GM12878 (cell line): ENCODE data around the gene SKIDA1. TPM values are rescaled to one million over a fixed set of nuclear protein-coding genes. Genes with fewer than 3 reads are reported as not detected.

Source experiments
- ATAC-seq: fragments of 200-7000 bp; cut with Tn5 transposase; 3 replicates; pipeline ENCODE4 v1.9.1; 2020; ENCODE audit warnings: mild to moderate bottlenecking, moderate library complexity
- BruUV-seq: library from RNA; stranded (reverse); fragments of 400-500 nt; replicated peaks from 2 replicates; lab custom pipeline; 2021; lab: Mats Ljungman, UMichigan
- CTCF ChIA-PET: fragments of 300-600 bp; sonication (Branson Sonifier 250); formaldehyde crosslinking; extraction: SDS; loops from one replicate; lab custom pipeline; 2021; ENCODE audit warnings: inconsistent platforms; lab: Yijun Ruan, JAX
- POLR2A ChIA-PET: fragments of 350-600 bp; formaldehyde crosslinking; extraction: SDS; loops from one replicate; lab custom pipeline; 2021; ENCODE audit warnings: inconsistent platforms; lab: Charles Lee
- RAD21 ChIA-PET: fragments of 300-600 bp; sonication (Branson Sonifier 250); formaldehyde crosslinking; loops from one replicate; lab custom pipeline; 2023; ENCODE audit warnings: antibody characterized with exemption; ENCODE audit not compliant: unreplicated experiment; lab: Charles Lee
- SMC1A ChIA-PET: fragments of 300-600 bp; sonication (Branson Sonifier 250); formaldehyde crosslinking; loops from one replicate; lab custom pipeline; 2023; ENCODE audit not compliant: unreplicated experiment, uncharacterized antibody; lab: Charles Lee
- DNase-seq: peaks from one replicate; pipeline ENCODE4 v3.0.0-alpha.2; 2011; ENCODE audit warnings: low read depth, low spot score
- FAIRE-seq: peaks from 3 replicates; lab custom pipeline; 2011; peaks lifted over from hg19 to GRCh38; lab: Jason Lieb, UNC
- H2AFZ ChIP-seq: 2 replicates; pipeline ENCODE4 v1.6.0; 2011; ENCODE audit warnings: low read depth, low read length, control low read depth; ENCODE audit not compliant: control insufficient read depth
- H3K27ac ChIP-seq: 2 replicates; pipeline ENCODE4 v1.5.1; 2011; ENCODE audit warnings: control low read depth; ENCODE audit not compliant: control insufficient read depth, insufficient read depth
- H3K27me3 ChIP-seq, 2 experiments: replicated peaks in 1 of 2; 2 replicates each; pipeline versions ENCODE4 v1.6.0 to v1.6.1; 2011; ENCODE audit warnings: low read length in 1 of 2; ENCODE audit not compliant: control insufficient read depth in 2 of 2, insufficient read depth in 2 of 2
- H3K36me3 ChIP-seq, 2 experiments: 2 replicates each; pipeline ENCODE4 v1.5.1; 2011; ENCODE audit warnings: low read length in 1 of 2; ENCODE audit not compliant: control insufficient read depth in 2 of 2, insufficient read depth in 2 of 2
- H3K4me1 ChIP-seq: 2 replicates; pipeline ENCODE4 v1.6.1; 2011; ENCODE audit warnings: mild to moderate bottlenecking, low read length, moderate library complexity, mixed read lengths; ENCODE audit not compliant: control insufficient read depth, insufficient read depth
- H3K4me2 ChIP-seq: 2 replicates; pipeline ENCODE4 v1.6.0; 2011; ENCODE audit warnings: control low read depth; ENCODE audit not compliant: control insufficient read depth, insufficient read depth
- H3K4me3 ChIP-seq: fragments of 200-600 bp; sonication (generic); 2 replicates; pipeline ENCODE4 v1.5.1; 2016
- H3K79me2 ChIP-seq: 2 replicates; pipeline ENCODE4 v1.6.0; 2011; ENCODE audit warnings: low read length; ENCODE audit not compliant: control insufficient read depth, insufficient read depth
- H3K9ac ChIP-seq: 2 replicates; pipeline ENCODE4 v1.8.0; 2011; ENCODE audit warnings: low read length, control low read depth, mixed read lengths; ENCODE audit not compliant: control insufficient read depth, insufficient read depth
- H3K9me3 ChIP-seq: replicated peaks from 3 replicates; pipeline ENCODE4 v1.5.1; 2011; ENCODE audit warnings: mild to moderate bottlenecking, low read length; ENCODE audit not compliant: control insufficient read depth, insufficient read depth
- H4K20me1 ChIP-seq: 2 replicates; pipeline ENCODE4 v1.6.0; 2011; ENCODE audit not compliant: control insufficient read depth, insufficient read depth
- GABPA ChIP-seq: IDR thresholded peaks from 2 replicates; pipeline ENCODE4 v1.6.1; 2014; ENCODE audit warnings: antibody characterized with exemption, low read depth, mild to moderate bottlenecking, inconsistent platforms
- HDAC2 ChIP-seq: fragments of 200-600 bp; sonication (generic); IDR thresholded peaks from 2 replicates; pipeline ENCODE4 v1.6.1; 2017
- LARP7 ChIP-seq: fragments of 450-650 bp; IDR thresholded peaks from 2 replicates; pipeline ENCODE4 v1.6.1; 2017; ENCODE audit warnings: mild to moderate bottlenecking
- MTA3 ChIP-seq: IDR thresholded peaks from 2 replicates; pipeline ENCODE4 v1.6.1; 2012; ENCODE audit warnings: low read length, inconsistent platforms, borderline replicate concordance
- SREBF2 ChIP-seq: IDR thresholded peaks from 2 replicates; pipeline ENCODE4 v1.6.1; 2012; ENCODE audit warnings: mild to moderate bottlenecking, low read length
- TAF1 ChIP-seq: IDR thresholded peaks from 2 replicates; pipeline ENCODE4 v1.6.1; 2011; ENCODE audit warnings: mild to moderate bottlenecking, low read depth, low read length, borderline replicate concordance
- YY1 ChIP-seq: IDR thresholded peaks from 2 replicates; pipeline ENCODE4 v1.6.1; 2011; ENCODE audit warnings: low read depth, mild to moderate bottlenecking, low read length
- ZZZ3 ChIP-seq: IDR thresholded peaks from 2 replicates; pipeline ENCODE4 v1.6.1; 2011; ENCODE audit warnings: low read depth; ENCODE audit not compliant: control insufficient read depth, insufficient read length
- WGBS: methylation state at CpG from one replicate; pipeline ENCODE4 v1.1.6; 2016; ENCODE audit warnings: low lambda C conversion rate; ENCODE audit not compliant: insufficient replicate concordance, insufficient coverage; ENCODE audit errors: missing lambda C conversion rate; 5-methylcytosine and 5-hydroxymethylcytosine counted together
- in situ Hi-C: fragments of 300-500 bp; cut with MboI; formaldehyde crosslinking; loops from 9 replicates; pipeline ENCODE4 v1.14.3; 2018; ENCODE audit warnings: mixed read lengths
- intact Hi-C: fragments of 100-400 bp; cut with micrococcal nuclease; formaldehyde crosslinking; loops from one replicate; pipeline ENCODE4 v1.14.2; 2022; ENCODE audit not compliant: unreplicated experiment
- polyA plus RNA-seq, 11 experiments: library from polyadenylated mRNA; depleted of rRNA in 4 of 11; unstranded in 6 of 11; stranded (reverse) in 5 of 11; fragments of >200 nt; fragmentation: Nextera tagmentation in 4 of 11; fragmentation: Illumina TruSeq in 1 of 11; extraction: Ambion mirVana in 4 of 11; extraction: Trizol in 1 of 11; gene quantifications; 1 replicate in 1 of 11; 2 replicates in 10 of 11; pipeline versions ENCODE4 v1.2.1 to v1.2.3, GENCODE V29; 2011 to 2016; ENCODE audit warnings: inconsistent platforms in 2 of 11, missing spikeins in 2 of 11, low read depth in 1 of 11
- total RNA-seq, 4 experiments: library from RNA; depleted of rRNA in 3 of 4; stranded (reverse); fragments of >200 nt in 3 of 4; fragmentation: Illumina TruSeq in 1 of 4; extraction: Trizol in 1 of 4; gene quantifications; 2 replicates each; pipeline versions ENCODE4 v1.2.1 to v1.2.3, GENCODE V29; 2013 to 2021
- TF ChIP-seq, protein P1 (sequence below): IDR thresholded peaks from 2 replicates; pipeline ENCODE4 v1.6.1; 2011; ENCODE audit warnings: borderline replicate concordance, low read depth, mild to moderate bottlenecking, moderate library complexity, low read length; ENCODE audit not compliant: insufficient read depth, poor library complexity, severe bottlenecking

Gene SKIDA1
- total and polyA plus RNA-seq, 10 of the 15 experiments (the other 5 are each of a cell fraction or from before 2014, with no cell fraction given) = 0.05 to 0.90 (median 0.28) TPM

DNA sequence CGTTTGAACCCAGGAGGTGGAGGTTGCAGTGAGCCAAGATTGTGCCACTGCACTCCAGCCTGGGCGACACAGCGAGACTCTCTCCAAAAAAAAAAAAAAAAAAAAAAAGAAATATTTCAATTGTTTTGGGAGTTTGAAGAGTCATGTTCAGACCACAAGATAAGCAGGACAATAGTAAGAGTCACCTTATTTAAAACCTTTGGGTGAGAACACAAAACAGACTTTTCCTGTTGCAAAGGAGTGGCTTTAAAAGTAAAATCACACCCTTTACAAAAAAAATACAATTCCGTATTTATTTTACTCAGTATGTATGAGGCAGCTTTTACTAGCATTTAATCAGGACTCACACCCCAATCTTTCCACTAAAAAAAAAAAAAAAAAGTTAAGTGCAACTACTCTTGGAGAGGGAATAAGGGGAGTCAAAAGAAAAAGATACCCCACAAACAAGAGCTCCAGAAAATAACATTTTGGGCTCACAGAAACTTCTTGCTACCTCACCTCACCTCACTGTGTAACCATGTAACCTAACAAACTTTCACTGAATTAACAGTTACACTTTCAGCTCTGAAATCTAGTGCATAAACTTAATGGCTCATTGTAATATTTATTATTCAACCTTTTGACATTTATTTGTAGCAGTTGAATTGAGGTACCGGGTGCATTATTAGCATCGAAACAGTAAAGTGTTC lies 11.2 kb downstream of the SKIDA1 start:
- BruUV-seq = no TSS peak
- TF ChIP-seq MTA3 = no peak
- no peak for TF ChIP-seq YY1
- no peak for TF ChIP-seq SREBF2
- TF ChIP-seq GABPA = no peak
- TF ChIP-seq LARP7 = no peak
- no peak for TF ChIP-seq TAF1
- no peak for TF ChIP-seq ZZZ3
- TF ChIP-seq, protein P1, sequence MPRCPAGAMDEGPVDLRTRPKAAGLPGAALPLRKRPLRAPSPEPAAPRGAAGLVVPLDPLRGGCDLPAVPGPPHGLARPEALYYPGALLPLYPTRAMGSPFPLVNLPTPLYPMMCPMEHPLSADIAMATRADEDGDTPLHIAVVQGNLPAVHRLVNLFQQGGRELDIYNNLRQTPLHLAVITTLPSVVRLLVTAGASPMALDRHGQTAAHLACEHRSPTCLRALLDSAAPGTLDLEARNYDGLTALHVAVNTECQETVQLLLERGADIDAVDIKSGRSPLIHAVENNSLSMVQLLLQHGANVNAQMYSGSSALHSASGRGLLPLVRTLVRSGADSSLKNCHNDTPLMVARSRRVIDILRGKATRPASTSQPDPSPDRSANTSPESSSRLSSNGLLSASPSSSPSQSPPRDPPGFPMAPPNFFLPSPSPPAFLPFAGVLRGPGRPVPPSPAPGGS = no peak
- no peak for TF ChIP-seq HDAC2
- Histone ChIP-seq H3K79me2 (no peaks in the 10 kb centered on the region), H3K36me3 (no peaks in the 10 kb centered on the region), H3K27me3 (peaks cover 9 to 33% of the 10 kb centered on the region in 2 experiments), H3K4me1 (peaks cover 14% of the 10 kb centered on the region), H4K20me1 (no peaks in the 10 kb centered on the region), H3K9me3 (no peaks in the 10 kb centered on the region), H2AFZ (no peak overlapping the region), H3K9ac (no peak overlapping the region), H3K4me2 (no peak overlapping the region), H3K4me3 (no peak overlapping the region), H3K27ac (no peak overlapping the region)
- WGBS = 86% methylated on average over 4 of the region's 6 CpGs
- DNase-seq (no peak), ATAC-seq (no peak), FAIRE-seq (no peak)
- intact Hi-C loops = no loop called here
- ChIA-PET POLR2A (interaction anchor here (0.6 kb wide), 1 partner anchor 45 kb away, joined by 4 read pairs; no protein-coding TSS in a partner anchor), SMC1A (interaction anchor here (0.6 to 0.7 kb wide), 4 partner anchors 34 to 211 kb away, joined by 3 read pairs; no protein-coding TSS in a partner anchor), CTCF (interaction anchor here (1.0 to 1.7 kb wide), 2 partner anchors 18 to 21 kb away, joined by 3 to 5 read pairs; no protein-coding TSS in a partner anchor), RAD21 (interaction anchor here (0.7 kb wide), 1 partner anchor 207 kb away, joined by 3 read pairs; no protein-coding TSS in a partner anchor)
- in situ Hi-C loops = no loop called here
